PFSK-1 (cell line): ENCODE results near the gene CABP7.

Experiments
- FOXP2 ChIP-seq: optimal IDR thresholded peaks from 2 replicates; pipeline ENCODE3; 2011; ENCODE audit warnings: borderline replicate concordance, control low read depth, inconsistent platforms; ENCODE audit not compliant: insufficient read depth; ENCODE audit errors: extremely low read length, extremely low read depth
- POLR2AphosphoS5 ChIP-seq: IDR thresholded peaks from 2 replicates; pipeline ENCODE4 v1.6.1; 2012; ENCODE audit warnings: low read depth, mild to moderate bottlenecking, control low read depth, low read length, moderate library complexity
- REST ChIP-seq, 2 experiments: IDR thresholded peaks; 2 replicates each; pipeline versions ENCODE4 v1.6.1 to v1.8.0; 2011 to 2012; ENCODE audit warnings: low read depth in 2 of 2, low read length in 2 of 2, control low read depth in 1 of 2, inconsistent platforms in 1 of 2, mild to moderate bottlenecking in 1 of 2, moderate library complexity in 1 of 2; ENCODE audit not compliant: insufficient read depth in 1 of 2
- SIN3A ChIP-seq: IDR thresholded peaks from 2 replicates; pipeline ENCODE4 v1.6.1; 2012; ENCODE audit warnings: mild to moderate bottlenecking, low read length, moderate library complexity, borderline replicate concordance; ENCODE audit not compliant: insufficient read depth
- TAF1 ChIP-seq: IDR thresholded peaks from 2 replicates; pipeline ENCODE4 v1.6.1; 2012; ENCODE audit warnings: low read length, control low read depth, borderline replicate concordance; ENCODE audit not compliant: insufficient read depth

The CABP7 gene

GRCh38 chr22:29733362-29734201, 13.8 kb downstream of the CABP7 start:
- no peak for TF ChIP-seq POLR2AphosphoS5
- no peak for TF ChIP-seq FOXP2
- no peak for TF ChIP-seq REST (IDR thresholded peaks at IDR 0.05; ENCODE audit: insufficient read depth in 1 of 2, low read depth in 2 of 2, low read length in 2 of 2)
- no peak for TF ChIP-seq TAF1
- no peak for TF ChIP-seq SIN3A

- no peak for TF ChIP-seq TAF1
These were observed 14.6 kb downstream of the CABP7 start for GRCh38 chr22:29734406-29734805.

- TF ChIP-seq POLR2AphosphoS5 (no peak), SIN3A (no peak), FOXP2 (no peak), REST (IDR thresholded peaks at IDR 0.05; ENCODE audit: insufficient read depth in 1 of 2, low read depth in 2 of 2, low read length in 2 of 2) (no peak), TAF1 (no peak)
These were observed 15.0 kb downstream of the CABP7 start for GRCh38 chr22:29734838-29735237.

- TF ChIP-seq REST (IDR thresholded peaks at IDR 0.05; ENCODE audit: insufficient read depth in 1 of 2, low read depth in 2 of 2, low read length in 2 of 2) = no peak
- TF ChIP-seq FOXP2 = no peak
- TF ChIP-seq TAF1 = no peak
- no peak for TF ChIP-seq POLR2AphosphoS5
- no peak for TF ChIP-seq SIN3A
These were observed 15.6 kb downstream of the CABP7 start for GRCh38 chr22:29735416-29735815.

- TF ChIP-seq REST (IDR thresholded peaks at IDR 0.05; ENCODE audit: insufficient read depth in 1 of 2, low read depth in 2 of 2, low read length in 2 of 2) (no peak), SIN3A (no peak), TAF1 (no peak), FOXP2 (no peak), POLR2AphosphoS5 (no peak)
These were observed 17.7 kb downstream of the CABP7 start for GRCh38 chr22:29737251-29738117.
